NCI-H748 (cell line): ENCODE results near the gene RNF208.

Experiments used
- DNase-seq: peaks from one replicate; lab custom pipeline; 2025; ENCODE audit not compliant: unreplicated experiment; lab: John Stamatoyannopoulos, UW

RNF208 gene

DNA sequence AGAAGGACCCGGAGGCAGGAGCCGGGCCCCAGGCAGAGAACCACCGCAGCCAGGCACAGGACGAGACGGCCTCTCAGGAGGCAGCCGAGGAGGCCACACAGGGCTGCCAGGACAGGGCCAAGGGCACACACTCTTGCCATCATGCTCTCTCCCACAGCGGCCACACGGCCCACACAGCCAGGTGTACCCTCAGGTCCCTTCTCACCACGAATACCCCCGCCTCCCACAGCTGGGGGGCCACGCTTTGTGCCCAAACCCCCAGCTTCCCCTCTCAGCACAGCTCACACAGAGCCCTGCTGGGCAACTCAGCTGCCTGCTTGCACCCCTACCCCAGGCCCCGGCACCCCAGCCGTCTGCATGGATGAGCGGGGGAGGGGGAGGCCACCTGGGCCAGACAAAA is 28.3 kb downstream of the RNF208 start:
- DNase-seq, result no peak

DNA sequence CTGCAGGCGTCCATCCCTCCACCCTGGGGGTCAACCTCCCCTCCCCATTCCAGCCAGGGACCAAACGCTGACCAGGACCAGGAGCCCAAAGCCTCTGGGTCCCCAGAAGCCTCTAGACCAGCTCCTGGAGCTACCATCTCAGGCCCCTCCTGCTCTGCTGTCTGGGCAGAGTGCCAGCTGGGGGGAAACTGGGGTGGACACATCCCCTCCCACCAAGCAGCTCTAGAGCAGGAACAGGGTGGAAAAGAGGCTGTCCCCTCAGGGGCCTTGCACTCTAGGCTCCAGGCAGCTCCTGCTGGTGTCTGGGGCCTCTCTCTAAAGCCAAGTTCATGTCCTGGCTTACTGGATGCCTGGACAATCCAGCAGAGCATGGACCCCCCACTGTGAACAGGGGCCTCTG is 29.2 kb downstream of the RNF208 start:
- no peak for DNase-seq

DNA sequence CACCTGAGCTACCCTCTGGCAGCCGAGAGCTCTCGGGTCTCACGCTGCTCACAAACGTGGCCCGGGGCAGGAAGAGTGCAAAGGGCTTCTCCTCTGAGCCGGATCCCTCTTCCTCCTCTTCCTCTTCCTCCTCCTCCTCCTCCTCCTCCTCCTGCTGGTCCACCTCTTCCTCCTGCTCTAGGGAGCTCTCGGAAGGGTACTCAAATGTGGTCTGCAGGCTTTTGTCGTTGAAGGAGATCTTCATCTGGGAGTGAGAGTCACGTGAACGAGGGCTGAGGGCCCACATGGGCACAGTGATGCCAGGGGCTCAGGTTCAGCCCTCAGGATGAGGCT is 29.6 kb downstream of the RNF208 start:
- DNase-seq, result no peak

DNA sequence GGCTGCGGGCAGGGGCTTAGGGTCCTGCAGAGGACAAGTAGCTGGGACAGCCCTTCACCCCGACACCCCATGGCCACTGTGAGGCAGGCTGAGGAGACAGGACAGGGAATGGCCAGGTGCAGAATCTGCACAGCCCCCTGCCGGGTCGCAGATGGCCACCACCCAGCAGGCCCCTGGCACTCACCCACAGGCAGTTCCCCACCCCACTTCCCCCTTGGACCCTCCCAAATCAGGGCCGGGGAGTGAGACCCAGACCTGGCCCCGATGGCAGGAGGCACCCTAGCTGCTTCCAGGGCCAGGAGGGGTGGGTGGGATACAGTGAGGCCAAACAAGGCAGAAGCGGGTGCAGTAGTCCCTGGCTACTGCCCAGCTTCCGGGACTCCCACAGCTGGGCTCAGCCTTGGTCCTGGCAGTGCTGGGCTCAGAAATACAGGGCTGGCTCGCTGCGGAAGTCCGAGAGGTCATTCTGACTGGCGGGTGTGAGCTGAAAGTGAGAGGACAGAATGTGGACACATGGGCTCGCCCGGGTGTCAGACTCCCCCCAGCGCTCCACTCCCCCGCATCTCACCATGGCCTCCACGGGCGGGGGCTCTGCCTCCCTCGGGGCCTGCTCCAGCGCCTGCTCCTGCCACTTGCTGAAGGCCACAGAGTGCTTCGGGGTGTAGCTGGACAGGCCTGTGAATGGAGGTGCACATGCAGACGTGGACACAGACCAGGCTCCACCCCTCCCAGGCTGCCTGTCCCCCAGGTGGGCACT is 30.2 kb downstream of the RNF208 start:
- DNase-seq, result no peak

DNA sequence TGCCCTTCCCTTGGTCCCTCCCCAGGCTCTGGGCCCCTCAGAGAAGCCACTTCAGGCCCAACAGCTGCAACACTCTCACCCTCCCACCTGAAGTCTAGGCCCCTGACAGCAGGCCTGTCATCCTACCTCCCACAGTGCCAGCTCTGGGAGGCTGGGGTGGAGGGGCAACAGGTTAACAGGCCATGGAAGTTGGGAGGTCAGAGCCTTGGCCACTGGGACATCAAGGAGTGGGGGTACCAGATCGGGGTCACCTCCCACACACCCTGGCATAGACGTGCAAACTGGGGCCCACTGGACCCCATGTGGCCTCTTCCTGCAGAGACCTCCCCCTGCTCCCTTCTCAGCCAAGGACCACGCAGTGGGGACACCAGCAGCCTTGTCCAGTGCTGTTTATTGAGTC is 30.8 kb downstream of the RNF208 start:
- DNase-seq, result no peak

DNA sequence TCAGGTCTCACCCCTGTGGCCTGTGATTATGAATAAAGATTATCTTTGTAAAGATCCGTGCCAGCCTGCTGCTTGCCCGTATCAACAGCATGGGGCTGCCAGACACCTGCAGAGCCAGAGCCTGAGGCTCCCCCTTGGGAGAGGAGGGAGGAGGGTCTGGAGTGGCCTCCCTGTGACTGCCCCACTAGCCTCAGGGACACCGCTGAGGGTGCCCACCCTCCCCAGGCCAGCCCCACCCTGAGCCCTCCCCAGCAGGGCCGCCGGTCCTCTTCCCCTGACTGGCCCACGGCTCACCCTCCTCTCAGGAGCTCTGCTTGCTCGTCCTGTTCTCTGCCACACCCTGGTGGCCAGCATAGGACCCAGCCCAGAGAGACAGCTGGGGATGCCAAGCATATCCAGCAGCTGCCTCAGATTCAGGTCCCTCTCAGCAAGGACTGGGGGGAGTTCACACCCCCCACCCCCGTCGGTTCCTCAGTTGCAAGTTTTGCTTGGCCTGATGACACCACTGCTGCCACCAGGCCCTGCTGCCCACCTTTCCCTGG is 31.7 kb downstream of the RNF208 start:
- no peak for DNase-seq

DNA sequence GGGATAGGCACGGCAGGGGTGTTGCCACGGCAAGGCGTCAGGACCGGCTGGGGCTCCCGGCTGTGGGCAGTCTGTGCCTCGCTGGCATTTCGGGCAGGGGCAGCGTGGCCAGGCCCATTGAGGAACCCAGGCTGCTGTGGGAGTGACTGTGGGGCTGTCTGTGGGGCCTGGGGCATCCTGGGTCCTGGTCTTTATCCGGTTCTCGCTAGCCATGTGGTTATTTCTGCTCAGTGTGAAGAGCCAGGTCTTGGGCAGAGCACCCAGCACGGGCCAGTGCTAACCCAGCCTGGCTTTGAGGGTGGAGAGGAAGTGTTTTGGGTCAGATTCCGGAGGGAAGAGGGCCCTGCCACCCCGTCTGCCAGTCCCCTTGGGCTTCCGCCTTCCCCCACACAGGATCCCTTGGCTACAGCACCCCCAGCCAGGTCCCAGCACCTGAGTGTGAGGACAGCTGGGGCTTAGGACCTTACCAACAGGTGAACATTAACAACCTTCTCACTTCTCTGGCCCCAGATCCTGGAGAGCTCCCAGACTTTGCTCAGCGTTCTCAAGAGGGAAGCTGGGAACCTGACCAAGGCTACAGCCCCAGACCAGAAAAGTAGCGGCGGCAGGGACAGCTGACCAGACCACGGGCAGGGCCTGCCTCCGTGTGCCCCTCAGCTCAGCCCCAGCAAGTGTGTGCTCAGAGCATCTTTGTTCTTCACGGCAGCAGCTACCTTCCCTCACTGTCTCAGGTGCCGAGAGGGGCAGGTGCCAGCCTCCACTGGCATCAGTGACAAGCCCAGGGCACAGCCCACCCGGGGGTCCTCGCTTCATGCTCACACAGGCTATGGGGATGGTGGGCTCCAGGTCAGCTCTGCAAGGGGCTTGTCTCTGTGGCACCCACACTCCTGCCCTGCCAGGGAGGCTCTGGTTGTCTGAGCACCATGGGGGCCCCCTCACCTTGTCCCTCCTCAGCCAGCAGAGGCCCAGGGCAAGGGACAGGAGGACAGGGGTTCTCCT is 32.4 kb downstream of the RNF208 start:
- DNase-seq, result no peak

DNA sequence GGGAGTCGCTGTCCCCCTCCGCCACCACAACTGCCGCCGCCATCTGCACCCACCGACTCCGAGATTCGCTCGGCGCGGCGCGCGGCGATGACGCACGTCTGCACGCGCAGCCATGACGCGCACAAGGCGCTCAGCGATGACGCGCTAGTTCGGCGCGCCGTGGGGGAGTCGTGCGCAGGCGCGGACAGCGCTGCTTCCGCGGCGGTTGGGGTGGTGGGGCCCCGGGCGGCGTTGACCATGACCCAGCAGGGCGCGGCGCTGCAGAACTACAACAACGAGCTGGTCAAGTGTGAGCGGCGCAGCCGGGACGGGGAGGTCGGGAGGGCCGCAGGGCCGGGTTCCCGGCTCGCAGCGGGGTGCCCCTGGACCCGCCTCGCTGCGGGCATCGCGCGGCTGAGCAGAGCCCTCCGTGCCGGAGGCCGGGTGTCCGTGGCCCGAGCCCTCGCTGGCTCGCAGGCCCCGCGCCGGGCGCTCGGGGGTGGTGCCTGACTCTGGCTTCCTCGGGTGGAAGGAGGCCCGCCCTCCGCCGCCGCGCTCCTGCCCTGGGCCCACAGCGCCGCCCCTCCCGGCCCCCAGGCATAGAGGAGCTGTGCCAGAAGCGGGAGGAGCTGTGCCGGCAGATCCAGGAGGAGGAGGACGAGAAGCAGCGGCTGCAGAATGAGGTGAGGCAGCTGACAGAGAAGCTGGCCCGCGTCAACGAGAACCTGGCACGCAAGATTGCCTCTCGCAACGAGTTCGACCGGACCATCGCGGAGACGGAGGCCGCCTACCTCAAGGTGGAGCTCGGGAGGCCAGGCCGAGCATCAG is 33.3 kb downstream of the RNF208 start, which contains the start of the genes ANAPC2 and SSNA1:
Gene ANAPC2, minus strand, starts transcription at position 71 of the 807 bp plus-strand sequence. Its CDS starts 28 bp downstream, at position 43.
Gene SSNA1, plus strand, starts transcription at position 187 of the 807 bp plus-strand sequence. Its CDS starts 51 bp downstream, at position 238.
- DNase-seq, result peak; percentile 93

DNA sequence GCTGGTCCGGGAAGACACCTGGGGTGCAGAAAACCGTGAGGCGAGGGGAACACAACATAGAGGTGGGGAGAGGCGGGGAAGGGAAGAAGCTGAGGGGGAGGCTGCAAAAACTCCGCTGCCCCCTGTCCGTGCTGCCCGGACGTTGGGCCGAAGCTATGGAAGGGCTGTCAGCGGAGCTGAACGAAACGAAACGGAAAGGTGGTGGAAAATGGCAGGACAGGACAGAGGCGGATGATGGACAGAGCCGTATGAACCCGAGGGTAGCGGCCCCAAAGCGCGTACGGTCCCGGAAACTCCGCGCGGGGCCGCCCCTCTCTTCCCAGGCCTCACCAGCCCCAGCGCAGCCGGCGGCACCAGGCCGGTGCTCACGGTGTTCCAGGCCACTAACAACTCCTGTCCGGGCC is 34.0 kb downstream of the RNF208 start:
- DNase-seq, result no peak

DNA sequence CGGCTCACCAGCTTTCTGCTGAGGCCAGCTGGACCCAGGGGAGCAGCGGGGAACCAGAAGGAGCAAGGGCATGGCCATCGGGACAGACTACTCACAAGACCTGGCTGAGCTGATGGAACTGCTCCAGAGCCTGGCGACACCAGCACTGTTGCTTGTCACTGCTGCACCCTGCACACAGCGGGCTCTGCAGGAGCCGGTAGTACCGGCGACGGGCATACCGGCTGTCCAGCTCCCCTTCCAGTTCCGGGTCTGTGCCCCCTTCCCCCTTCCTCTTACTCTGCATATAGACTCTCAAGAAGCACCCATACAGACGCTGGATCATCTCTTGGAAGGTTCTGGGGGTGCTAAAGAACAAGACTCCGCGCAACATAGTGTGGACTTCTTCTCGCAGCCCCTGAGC is 34.7 kb downstream of the RNF208 start:
- DNase-seq, result no peak

DNA sequence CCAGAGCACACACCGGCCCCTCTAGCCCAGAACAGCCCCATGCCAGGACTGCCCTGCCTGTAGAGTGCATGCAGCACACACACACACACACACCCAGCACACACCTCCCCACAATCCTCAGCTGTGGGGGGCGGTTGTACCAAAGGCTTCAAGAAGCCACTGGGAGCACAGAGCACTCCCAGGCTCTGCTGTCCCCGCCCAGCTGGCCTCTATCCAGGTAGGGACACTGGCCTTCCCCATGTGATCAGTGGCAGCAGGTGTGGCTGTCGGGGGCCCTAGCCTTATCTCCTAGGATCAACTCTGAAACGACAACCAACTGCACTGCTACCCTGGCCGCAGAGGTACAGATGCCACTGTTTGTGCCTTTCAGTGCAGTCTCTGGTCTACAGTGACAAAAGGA is 35.7 kb downstream of the RNF208 start:
- DNase-seq, result no peak

DNA sequence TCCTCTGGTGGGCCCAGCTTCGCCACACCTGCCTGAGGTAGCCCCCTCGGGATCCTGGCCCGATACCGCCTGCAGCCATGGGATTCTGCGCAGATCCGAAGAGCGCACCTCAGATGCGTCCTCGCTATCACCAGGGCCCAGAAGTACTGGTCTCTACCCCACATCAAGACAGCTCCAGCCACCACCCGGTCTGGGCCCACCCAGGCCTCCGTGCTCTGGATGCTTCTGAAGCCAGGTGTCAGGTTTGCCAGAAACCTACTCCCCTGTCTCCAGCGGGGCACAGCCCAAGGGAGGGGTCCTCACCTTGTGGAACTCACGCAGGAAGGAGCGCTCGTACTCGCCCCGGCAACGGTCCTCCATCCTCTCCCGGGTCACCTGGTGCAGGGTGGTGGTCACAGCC is 36.1 kb downstream of the RNF208 start:
- no peak for DNase-seq

DNA sequence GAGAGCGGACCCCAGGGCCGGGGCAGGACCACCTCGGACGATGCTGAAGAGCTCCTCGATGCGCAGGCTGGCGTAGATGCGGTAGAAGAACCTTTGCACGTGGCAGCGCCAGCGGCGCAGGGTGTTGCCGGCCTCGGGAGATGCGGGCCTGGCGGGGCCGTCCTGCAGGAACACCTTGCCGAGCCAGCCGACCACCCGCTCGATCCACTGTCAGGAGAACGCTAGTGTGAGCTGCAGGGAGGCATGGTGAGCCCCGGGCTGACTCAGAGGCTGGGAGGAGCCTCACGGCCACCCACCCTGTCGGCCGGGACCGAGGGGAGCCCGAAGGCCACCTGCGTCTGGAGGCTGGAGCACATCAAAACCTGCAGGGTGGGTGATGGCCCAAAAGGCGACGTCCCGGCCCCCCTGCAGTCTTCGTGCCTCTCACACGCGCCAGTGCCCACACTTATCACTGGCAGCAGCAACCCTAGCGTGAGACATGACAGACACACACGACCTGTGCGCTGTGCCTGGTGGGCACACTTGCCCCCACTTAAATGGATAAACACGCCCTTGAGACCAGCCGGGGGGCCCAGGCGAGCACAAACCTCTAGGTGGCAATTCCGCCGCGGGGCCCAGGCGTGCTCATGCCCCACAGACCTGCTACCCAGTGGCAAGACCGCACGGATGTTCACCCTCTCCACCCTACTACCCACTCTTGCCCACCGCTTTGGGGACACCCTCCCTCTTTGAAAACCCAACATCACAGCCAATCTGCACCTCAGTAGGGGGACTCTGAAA is 37.0 kb downstream of the RNF208 start:
- DNase-seq, result no peak

DNA sequence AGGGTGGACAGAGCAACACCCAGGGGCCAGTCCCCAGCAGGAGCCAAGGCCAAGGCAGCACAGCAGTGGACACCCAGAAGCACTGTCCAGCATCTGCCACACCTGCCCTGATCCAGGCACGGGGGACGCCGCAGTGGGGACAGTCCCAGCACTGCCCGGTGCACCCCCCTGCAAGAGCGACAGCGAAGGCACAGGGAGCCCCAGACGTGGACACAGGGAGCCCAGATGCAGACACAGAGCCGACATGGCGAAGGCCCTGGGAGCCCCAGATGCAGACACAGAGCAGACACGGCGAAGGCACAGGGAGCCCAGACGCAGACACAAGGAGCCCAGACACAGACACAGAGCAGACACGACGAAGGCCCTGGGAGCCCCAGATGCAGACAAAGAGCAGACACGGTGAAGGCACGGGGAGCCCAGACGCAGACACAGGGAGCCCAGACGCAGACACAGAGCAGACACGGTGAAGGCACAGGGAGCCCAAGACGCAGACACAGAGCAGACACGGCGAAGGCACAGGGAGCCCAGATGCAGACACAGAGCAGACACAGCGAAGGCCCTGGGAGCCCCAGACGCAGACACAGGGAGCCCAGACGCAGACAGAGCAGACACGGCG is 38.0 kb downstream of the RNF208 start:
- DNase-seq, result no peak

DNA sequence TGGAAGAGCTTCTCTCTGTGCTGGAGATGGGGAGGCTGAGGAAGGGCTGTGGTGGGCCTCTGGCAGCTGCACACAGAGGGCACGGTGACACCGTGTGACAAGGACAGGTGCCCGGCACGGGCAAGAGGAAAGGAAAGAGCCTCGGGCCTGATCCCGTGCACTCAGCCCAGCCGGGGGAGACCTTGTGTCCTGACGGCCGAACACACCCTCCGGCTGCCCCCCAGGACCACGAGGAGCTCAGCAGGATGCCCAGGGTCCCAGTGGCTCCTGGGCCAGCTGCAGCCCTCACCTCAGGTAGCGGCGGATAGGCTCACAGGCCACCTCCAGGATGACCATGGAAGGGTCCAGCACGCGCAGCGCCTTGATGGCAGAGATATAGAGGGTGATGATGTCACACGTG is 39.2 kb downstream of the RNF208 start:
- no peak for DNase-seq

DNA sequence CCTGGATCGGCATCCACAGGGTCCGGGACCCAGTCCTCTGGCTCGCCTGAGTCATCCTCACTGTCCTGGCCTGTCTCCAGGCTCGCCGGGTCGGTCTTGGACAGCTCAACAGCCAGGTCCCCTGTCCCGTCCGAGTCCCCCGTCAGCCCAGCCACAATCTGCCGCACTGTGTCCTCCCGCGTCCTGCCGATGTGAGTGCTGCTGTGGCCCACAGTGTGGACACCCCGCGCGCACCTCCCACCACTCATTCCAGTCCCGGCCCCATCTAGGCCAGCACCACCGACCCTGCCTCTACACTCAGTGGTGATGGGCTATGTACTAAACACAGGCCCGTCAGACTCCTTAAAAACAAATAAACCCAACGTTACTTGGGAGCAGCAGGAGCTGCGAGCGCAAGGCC is 40.4 kb downstream of the RNF208 start:
- no peak for DNase-seq

DNA sequence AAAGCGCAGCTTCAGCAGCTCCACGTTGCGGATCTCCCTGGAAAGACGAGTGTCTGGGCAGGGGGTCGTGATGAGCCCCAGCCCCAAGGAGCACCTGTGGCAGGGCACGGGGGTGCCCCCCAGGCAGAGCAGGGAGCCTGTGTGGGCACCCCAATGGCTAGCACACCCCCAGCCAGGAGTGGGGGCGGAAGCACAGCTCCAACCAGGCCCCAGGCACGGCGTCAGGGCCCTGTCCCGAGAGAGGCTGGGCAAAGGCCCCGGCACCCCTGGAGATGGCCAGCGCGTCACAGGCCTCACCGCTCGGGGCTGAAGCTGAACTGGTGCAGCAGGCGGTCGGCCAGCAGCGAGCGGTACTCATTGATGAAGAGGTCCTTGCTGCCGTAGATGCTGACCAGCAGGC is 41.5 kb downstream of the RNF208 start:
- no peak for DNase-seq

DNA sequence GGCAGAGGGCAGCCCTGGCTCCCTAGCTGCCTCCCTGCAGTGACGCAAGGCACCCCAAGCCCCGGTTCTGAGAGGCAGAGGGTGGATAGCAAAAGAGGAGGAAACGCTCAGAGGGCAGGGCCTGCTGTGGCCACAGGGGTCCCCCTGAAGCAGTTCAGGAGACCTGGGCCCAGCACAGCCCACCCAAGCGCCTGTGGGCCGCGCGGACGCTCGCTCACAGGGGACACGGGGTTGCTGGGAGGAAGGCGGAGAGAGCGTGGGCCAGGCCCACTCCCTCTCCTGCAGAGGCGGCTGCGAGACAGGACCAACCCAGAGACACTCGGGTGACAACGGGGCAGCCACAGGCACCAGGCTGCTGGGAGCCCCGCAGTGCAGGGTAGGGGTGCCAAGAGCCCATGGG is 42.3 kb downstream of the RNF208 start:
- no peak for DNase-seq

DNA sequence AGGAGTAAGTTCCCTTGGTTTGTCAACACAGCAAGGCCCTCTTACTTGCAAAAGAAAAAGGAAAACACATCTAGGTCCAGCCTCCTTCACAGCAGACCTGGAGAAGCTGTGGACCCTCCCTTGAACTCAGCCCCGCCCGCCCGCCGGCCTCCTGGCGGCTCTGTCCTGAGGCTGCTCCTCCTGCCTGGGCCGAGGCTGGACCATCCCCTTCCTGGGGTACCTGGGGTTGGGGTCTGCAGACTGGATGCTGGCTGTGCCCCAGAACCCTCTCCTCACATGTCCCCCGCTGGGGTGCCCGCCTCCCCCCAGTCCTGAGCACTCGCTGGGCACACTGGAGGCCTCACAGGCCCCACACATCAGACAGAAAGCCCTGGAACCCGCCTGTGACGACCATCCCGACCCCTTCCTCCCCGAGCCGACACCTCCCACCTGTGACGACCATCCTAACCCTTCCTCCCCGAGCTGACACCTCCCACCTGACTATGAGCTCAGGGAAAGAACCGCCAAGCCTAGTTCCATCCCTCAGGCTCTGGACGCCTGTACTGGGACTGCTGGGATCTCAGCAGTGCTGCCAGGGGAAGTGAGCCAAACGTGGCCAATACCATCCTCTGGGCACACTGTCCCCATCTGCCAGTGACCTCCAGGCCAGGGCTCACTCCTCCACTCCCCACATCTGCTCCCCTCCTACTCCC is 43.0 kb downstream of the RNF208 start:
- no peak for DNase-seq
